GM12878 (cell line): ENCODE measurements around the gene ATP6V0E2. TPM values are rescaled to one million over a fixed set of nuclear protein-coding genes. Genes with fewer than 3 reads are reported as not detected.

Experiments
- ATAC-seq: fragments of 200-7000 bp; cut with Tn5 transposase; 3 replicates; pipeline ENCODE4 v1.9.1; 2020; ENCODE audit warnings: mild to moderate bottlenecking, moderate library complexity
- BruUV-seq: library from RNA; stranded (reverse); fragments of 400-500 nt; replicated peaks from 2 replicates; lab custom pipeline; 2021; lab: Mats Ljungman, UMichigan
- CTCF ChIA-PET: fragments of 300-600 bp; sonication (Branson Sonifier 250); formaldehyde crosslinking; extraction: SDS; loops from one replicate; lab custom pipeline; 2021; ENCODE audit warnings: inconsistent platforms; lab: Yijun Ruan, JAX
- POLR2A ChIA-PET: fragments of 350-600 bp; formaldehyde crosslinking; extraction: SDS; loops from one replicate; lab custom pipeline; 2021; ENCODE audit warnings: inconsistent platforms; lab: Charles Lee
- RAD21 ChIA-PET: fragments of 300-600 bp; sonication (Branson Sonifier 250); formaldehyde crosslinking; loops from one replicate; lab custom pipeline; 2023; ENCODE audit warnings: antibody characterized with exemption; ENCODE audit not compliant: unreplicated experiment; lab: Charles Lee
- SMC1A ChIA-PET: fragments of 300-600 bp; sonication (Branson Sonifier 250); formaldehyde crosslinking; loops from one replicate; lab custom pipeline; 2023; ENCODE audit not compliant: unreplicated experiment, uncharacterized antibody; lab: Charles Lee
- DNase-seq: peaks from one replicate; pipeline ENCODE4 v3.0.0-alpha.2; 2011; ENCODE audit warnings: low read depth, low spot score
- FAIRE-seq: peaks from 3 replicates; lab custom pipeline; 2011; peaks lifted over from hg19 to GRCh38; lab: Jason Lieb, UNC
- H2AFZ ChIP-seq: 2 replicates; pipeline ENCODE4 v1.6.0; 2011; ENCODE audit warnings: low read depth, low read length, control low read depth; ENCODE audit not compliant: control insufficient read depth
- H3K27ac ChIP-seq: 2 replicates; pipeline ENCODE4 v1.5.1; 2011; ENCODE audit warnings: control low read depth; ENCODE audit not compliant: control insufficient read depth, insufficient read depth
- H3K27me3 ChIP-seq, 2 experiments: replicated peaks in 1 of 2; 2 replicates each; pipeline versions ENCODE4 v1.6.0 to v1.6.1; 2011; ENCODE audit warnings: low read length in 1 of 2; ENCODE audit not compliant: control insufficient read depth in 2 of 2, insufficient read depth in 2 of 2
- H3K36me3 ChIP-seq, 2 experiments: 2 replicates each; pipeline ENCODE4 v1.5.1; 2011; ENCODE audit warnings: low read length in 1 of 2; ENCODE audit not compliant: control insufficient read depth in 2 of 2, insufficient read depth in 2 of 2
- H3K4me1 ChIP-seq: 2 replicates; pipeline ENCODE4 v1.6.1; 2011; ENCODE audit warnings: mild to moderate bottlenecking, low read length, moderate library complexity, mixed read lengths; ENCODE audit not compliant: control insufficient read depth, insufficient read depth
- H3K4me2 ChIP-seq: 2 replicates; pipeline ENCODE4 v1.6.0; 2011; ENCODE audit warnings: control low read depth; ENCODE audit not compliant: control insufficient read depth, insufficient read depth
- H3K4me3 ChIP-seq: fragments of 200-600 bp; sonication (generic); 2 replicates; pipeline ENCODE4 v1.5.1; 2016
- H3K79me2 ChIP-seq: 2 replicates; pipeline ENCODE4 v1.6.0; 2011; ENCODE audit warnings: low read length; ENCODE audit not compliant: control insufficient read depth, insufficient read depth
- H3K9ac ChIP-seq: 2 replicates; pipeline ENCODE4 v1.8.0; 2011; ENCODE audit warnings: low read length, control low read depth, mixed read lengths; ENCODE audit not compliant: control insufficient read depth, insufficient read depth
- H3K9me3 ChIP-seq: replicated peaks from 3 replicates; pipeline ENCODE4 v1.5.1; 2011; ENCODE audit warnings: mild to moderate bottlenecking, low read length; ENCODE audit not compliant: control insufficient read depth, insufficient read depth
- H4K20me1 ChIP-seq: 2 replicates; pipeline ENCODE4 v1.6.0; 2011; ENCODE audit not compliant: control insufficient read depth, insufficient read depth
- CREB1 ChIP-seq: IDR thresholded peaks from 2 replicates; pipeline ENCODE4 v1.6.1; 2012; ENCODE audit warnings: low read depth, mild to moderate bottlenecking, inconsistent platforms
- FOXM1 ChIP-seq: IDR thresholded peaks from 2 replicates; pipeline ENCODE4 v1.6.1; 2012; ENCODE audit warnings: low read depth, mild to moderate bottlenecking, inconsistent platforms, low read length, moderate library complexity
- IRF4 ChIP-seq: IDR thresholded peaks from 2 replicates; pipeline ENCODE4 v1.6.1; 2011; ENCODE audit warnings: low read depth, low read length
- KAT2A ChIP-seq: conservative IDR thresholded peaks from 2 replicates; pipeline ENCODE4 v1.6.1; 2011; ENCODE audit warnings: low read depth, low read length; ENCODE audit not compliant: control insufficient read depth
- KDM1A ChIP-seq: fragments of 200-600 bp; sonication (generic); IDR thresholded peaks from 2 replicates; pipeline ENCODE4 v1.6.1; 2016; ENCODE audit warnings: borderline replicate concordance
- MTA2 ChIP-seq: fragments of 450-650 bp; IDR thresholded peaks from 2 replicates; pipeline ENCODE4 v1.6.1; 2016; ENCODE audit warnings: low read depth, mild to moderate bottlenecking, moderate library complexity
- MYB ChIP-seq: fragments of 150-350 bp; IDR thresholded peaks from 2 replicates; pipeline ENCODE4 v1.6.1; 2014; ENCODE audit warnings: mild to moderate bottlenecking, low read depth, low read length, borderline replicate concordance
- NFXL1 ChIP-seq: fragments of 450-650 bp; IDR thresholded peaks from 2 replicates; pipeline ENCODE4 v1.6.1; 2017; ENCODE audit warnings: antibody characterized with exemption, mild to moderate bottlenecking, borderline replicate concordance
- SIX5 ChIP-seq: IDR thresholded peaks from 2 replicates; pipeline ENCODE4 v1.6.1; 2011; ENCODE audit warnings: mild to moderate bottlenecking, low read depth, low read length, moderate library complexity; ENCODE audit not compliant: severe bottlenecking
- SP1 ChIP-seq: IDR thresholded peaks from one replicate; pipeline ENCODE4 v1.6.1; 2011; ENCODE audit warnings: low read depth, low read length
- SPI1 ChIP-seq: IDR thresholded peaks from 2 replicates; pipeline ENCODE4 v1.6.1; 2011; ENCODE audit warnings: low read depth, mild to moderate bottlenecking, low read length, moderate library complexity, borderline replicate concordance; ENCODE audit not compliant: insufficient read depth
- SUPT20H ChIP-seq: IDR thresholded peaks from 2 replicates; pipeline ENCODE4 v1.6.1; 2011; ENCODE audit warnings: low read depth, mild to moderate bottlenecking, low read length, moderate library complexity, borderline replicate concordance; ENCODE audit not compliant: control insufficient read depth
- ZBTB33 ChIP-seq: fragments of 450-650 bp; IDR thresholded peaks from 2 replicates; pipeline ENCODE4 v1.6.1; 2017; ENCODE audit warnings: mild to moderate bottlenecking
- WGBS: methylation state at CpG from one replicate; pipeline ENCODE4 v1.1.6; 2016; ENCODE audit warnings: low lambda C conversion rate; ENCODE audit not compliant: insufficient replicate concordance, insufficient coverage; ENCODE audit errors: missing lambda C conversion rate; 5-methylcytosine and 5-hydroxymethylcytosine counted together
- in situ Hi-C: fragments of 300-500 bp; cut with MboI; formaldehyde crosslinking; loops from 9 replicates; pipeline ENCODE4 v1.14.3; 2018; ENCODE audit warnings: mixed read lengths
- intact Hi-C: fragments of 100-400 bp; cut with micrococcal nuclease; formaldehyde crosslinking; loops from one replicate; pipeline ENCODE4 v1.14.2; 2022; ENCODE audit not compliant: unreplicated experiment
- polyA plus RNA-seq, 11 experiments: library from polyadenylated mRNA; depleted of rRNA in 4 of 11; unstranded in 6 of 11; stranded (reverse) in 5 of 11; fragments of >200 nt; fragmentation: Nextera tagmentation in 4 of 11; fragmentation: Illumina TruSeq in 1 of 11; extraction: Ambion mirVana in 4 of 11; extraction: Trizol in 1 of 11; gene quantifications; 1 replicate in 1 of 11; 2 replicates in 10 of 11; pipeline versions ENCODE4 v1.2.1 to v1.2.3, GENCODE V29; 2011 to 2016; ENCODE audit warnings: inconsistent platforms in 2 of 11, missing spikeins in 2 of 11, low read depth in 1 of 11
- total RNA-seq, 4 experiments: library from RNA; depleted of rRNA in 3 of 4; stranded (reverse); fragments of >200 nt in 3 of 4; fragmentation: Illumina TruSeq in 1 of 4; extraction: Trizol in 1 of 4; gene quantifications; 2 replicates each; pipeline versions ENCODE4 v1.2.1 to v1.2.3, GENCODE V29; 2013 to 2021
- TF ChIP-seq, protein P1 (sequence below): fragments of 450-650 bp; IDR thresholded peaks from 2 replicates; pipeline ENCODE4 v1.6.1; 2016; ENCODE audit warnings: mild to moderate bottlenecking

Gene ATP6V0E2
- total and polyA plus RNA-seq, 10 of the 15 experiments (the other 5 are each of a cell fraction or from before 2014, with no cell fraction given): 1.5 to 54.7 (median 27.6) TPM

DNA sequence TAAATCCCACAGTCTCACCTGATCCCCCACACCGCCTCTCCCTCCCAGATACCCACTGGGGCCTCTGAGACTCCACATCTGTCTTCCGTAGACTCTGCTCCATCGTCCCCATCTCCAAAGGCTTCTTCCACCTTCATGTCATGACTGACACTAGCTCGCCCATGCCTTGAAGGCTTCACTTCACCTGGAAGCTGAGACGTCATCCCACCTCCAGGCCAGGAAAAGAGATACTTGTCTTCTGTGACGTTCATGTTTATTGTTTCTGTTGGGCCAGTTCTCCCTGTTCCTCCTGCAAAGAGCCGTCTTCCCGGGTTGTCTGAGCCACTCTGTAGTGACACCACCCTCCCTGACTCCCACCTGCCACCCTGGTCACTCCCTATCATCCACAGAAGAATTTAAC, 39.2 kb upstream of the ATP6V0E2 start:
- ATAC-seq (no peak), FAIRE-seq (no peak), DNase-seq (no peak)
- no peaks in the 10 kb centered on the region for H4K20me1 ChIP-seq
- H2AFZ ChIP-seq: no peak overlapping the region
- no peak overlapping the region for H3K27ac ChIP-seq
- intact Hi-C loops: no loop called here
- H3K9me3 ChIP-seq: no peaks in the 10 kb centered on the region
- 15% methylated on average over 8 of the region's 8 CpGs for WGBS
- ChIA-PET SMC1A (interaction anchor here (1.0 kb wide), 1 partner anchor 92 kb away, joined by 3 read pairs; no protein-coding TSS in a partner anchor), RAD21 (interaction anchor here (1.0 kb wide), 1 partner anchor 172 kb away, joined by 3 read pairs; no protein-coding TSS in a partner anchor), CTCF (no interaction called here), POLR2A (no interaction called here)
- no peaks in the 10 kb centered on the region for H3K36me3 ChIP-seq
- H3K27me3 ChIP-seq: peaks cover 0 to 3% of the 10 kb centered on the region in 2 experiments; a peak in 1 of 4 replicates
- in situ Hi-C loops: no loop called here
- no peak overlapping the region for H3K4me2 ChIP-seq
- H3K79me2 ChIP-seq: peaks cover 4% of the 10 kb centered on the region
- H3K4me1 ChIP-seq: no peaks in the 10 kb centered on the region; the same call in 1 of the 2 replicates
- TF ChIP-seq CREB1: no peak
- TF ChIP-seq NFXL1: no peak
- no peak for TF ChIP-seq IRF4
- no peak for TF ChIP-seq MTA2
- TF ChIP-seq KAT2A: no peak
- TF ChIP-seq SP1: no peak
- TF ChIP-seq MYB: no peak
- TF ChIP-seq SPI1: no peak
- H3K4me3 ChIP-seq: no peak overlapping the region
- no TSS peak for BruUV-seq
- H3K9ac ChIP-seq: no peak overlapping the region

GRCh38 chr7:149836434-149836833, 37.3 kb upstream of the ATP6V0E2 start:
- peaks cover 4% of the 10 kb centered on the region for H3K79me2 ChIP-seq
- no peaks in the 10 kb centered on the region for H3K36me3 ChIP-seq
- ChIA-PET CTCF (no interaction called here), POLR2A (no interaction called here), SMC1A (no interaction called here), RAD21 (no interaction called here)
- no peak overlapping the region for H3K4me2 ChIP-seq
- H3K9ac ChIP-seq: no peak overlapping the region
- no peaks in the 10 kb centered on the region for H3K9me3 ChIP-seq
- no peak for DNase-seq
- no peak overlapping the region for H3K27ac ChIP-seq
- no peak for ATAC-seq
- in situ Hi-C loops: no loop called here
- no peaks in the 10 kb centered on the region; the same call in 1 of the 2 replicates for H3K4me1 ChIP-seq
- H4K20me1 ChIP-seq: no peaks in the 10 kb centered on the region
- no peak overlapping the region for H3K4me3 ChIP-seq
- 0% methylated on average over 1 of the region's 1 CpG for WGBS
- BruUV-seq: no TSS peak
- no peak overlapping the region for H2AFZ ChIP-seq
- peaks cover 0 to 3% of the 10 kb centered on the region in 2 experiments; a peak in 1 of 4 replicates for H3K27me3 ChIP-seq
- intact Hi-C loops: no loop called here
- no peak for FAIRE-seq
- TF ChIP-seq IRF4 (no peak), SIX5 (no peak), SUPT20H (no peak), KDM1A (no peak), SPI1 (no peak), FOXM1 (no peak), ZBTB33 (no peak)
- TF ChIP-seq, protein P1, sequence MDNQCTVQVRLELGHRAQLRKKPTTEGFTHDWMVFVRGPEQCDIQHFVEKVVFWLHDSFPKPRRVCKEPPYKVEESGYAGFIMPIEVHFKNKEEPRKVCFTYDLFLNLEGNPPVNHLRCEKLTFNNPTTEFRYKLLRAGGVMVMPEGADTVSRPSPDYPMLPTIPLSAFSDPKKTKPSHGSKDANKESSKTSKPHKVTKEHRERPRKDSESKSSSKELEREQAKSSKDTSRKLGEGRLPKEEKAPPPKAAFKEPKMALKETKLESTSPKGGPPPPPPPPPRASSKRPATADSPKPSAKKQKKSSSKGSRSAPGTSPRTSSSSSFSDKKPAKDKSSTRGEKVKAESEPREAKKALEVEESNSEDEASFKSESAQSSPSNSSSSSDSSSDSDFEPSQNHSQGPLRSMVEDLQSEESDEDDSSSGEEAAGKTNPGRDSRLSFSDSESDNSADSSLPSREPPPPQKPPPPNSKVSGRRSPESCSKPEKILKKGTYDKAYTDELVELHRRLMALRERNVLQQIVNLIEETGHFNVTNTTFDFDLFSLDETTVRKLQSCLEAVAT: no peak
